HG03045 (cell line): ENCODE measurements around the gene ENC1.

ENCODE experiments used
- ATAC-seq: cut with Tn5 transposase; IDR thresholded peaks from one replicate; pipeline ENCODE4 v1.9.1; 2021; ENCODE audit warnings: mild to moderate bottlenecking, moderate library complexity; ENCODE audit not compliant: unreplicated experiment

Gene ENC1

DNA sequence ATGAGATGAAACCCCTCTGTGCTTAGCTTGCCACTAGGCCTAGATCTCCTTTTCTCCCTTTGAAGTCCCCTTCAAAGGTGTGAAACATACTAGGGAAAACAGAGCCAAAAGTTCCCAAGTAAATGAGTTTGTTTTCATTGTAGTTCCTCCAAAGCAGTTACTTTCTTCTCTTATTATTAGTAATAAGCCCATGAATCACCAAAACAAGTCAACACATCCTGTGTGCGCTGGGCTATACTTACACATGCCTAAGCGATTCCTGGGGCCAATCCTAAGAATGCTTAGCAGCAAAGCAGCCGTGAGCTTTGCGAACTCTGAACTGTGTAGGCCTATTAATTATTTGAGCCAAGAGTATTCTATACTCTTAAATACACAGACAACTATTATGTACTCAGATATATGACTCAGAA lies 7.6 kb downstream of the ENC1 start:
- no peak for ATAC-seq

GRCh38 chr5:74631081-74631953 lies 9.2 kb downstream of the ENC1 start:
- peak; percentile 94 for ATAC-seq

DNA sequence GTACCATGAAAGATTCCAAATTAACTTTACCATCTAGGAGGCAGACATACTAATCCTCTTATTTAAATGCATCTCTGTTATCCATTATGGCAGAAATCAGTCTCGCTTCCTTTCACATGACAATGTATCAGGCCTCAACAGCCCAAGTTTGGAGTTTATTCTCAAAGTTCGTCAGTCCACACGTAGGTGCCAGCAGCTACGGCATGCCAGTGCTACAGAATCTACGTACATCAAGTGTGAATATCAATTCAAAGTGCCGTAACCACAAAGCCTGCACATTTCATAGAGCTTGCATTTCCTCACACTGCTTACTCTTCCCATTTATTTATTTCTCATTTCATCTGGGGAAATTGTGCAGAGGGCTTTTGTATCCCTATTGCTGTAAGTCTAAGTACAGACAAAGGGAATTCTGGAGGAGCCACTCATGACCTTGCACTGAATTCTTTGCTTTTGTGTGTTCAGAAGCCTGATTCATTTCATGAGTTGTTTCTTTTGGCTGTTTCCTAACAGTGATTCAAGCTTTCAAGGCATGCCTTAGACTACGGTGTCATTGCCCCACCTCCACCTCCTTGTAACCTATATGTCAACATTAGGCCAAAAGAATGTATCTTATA lies 10.0 kb downstream of the ENC1 start:
- ATAC-seq = no peak

- no peak for ATAC-seq
These were observed 11.2 kb downstream of the ENC1 start for GRCh38 chr5:74629326-74629725.

- no peak for ATAC-seq
These were observed 12.2 kb downstream of the ENC1 start for GRCh38 chr5:74628359-74628758.

GRCh38 chr5:74627646-74628279 lies 12.8 kb downstream of the ENC1 start:
- no peak for ATAC-seq

DNA sequence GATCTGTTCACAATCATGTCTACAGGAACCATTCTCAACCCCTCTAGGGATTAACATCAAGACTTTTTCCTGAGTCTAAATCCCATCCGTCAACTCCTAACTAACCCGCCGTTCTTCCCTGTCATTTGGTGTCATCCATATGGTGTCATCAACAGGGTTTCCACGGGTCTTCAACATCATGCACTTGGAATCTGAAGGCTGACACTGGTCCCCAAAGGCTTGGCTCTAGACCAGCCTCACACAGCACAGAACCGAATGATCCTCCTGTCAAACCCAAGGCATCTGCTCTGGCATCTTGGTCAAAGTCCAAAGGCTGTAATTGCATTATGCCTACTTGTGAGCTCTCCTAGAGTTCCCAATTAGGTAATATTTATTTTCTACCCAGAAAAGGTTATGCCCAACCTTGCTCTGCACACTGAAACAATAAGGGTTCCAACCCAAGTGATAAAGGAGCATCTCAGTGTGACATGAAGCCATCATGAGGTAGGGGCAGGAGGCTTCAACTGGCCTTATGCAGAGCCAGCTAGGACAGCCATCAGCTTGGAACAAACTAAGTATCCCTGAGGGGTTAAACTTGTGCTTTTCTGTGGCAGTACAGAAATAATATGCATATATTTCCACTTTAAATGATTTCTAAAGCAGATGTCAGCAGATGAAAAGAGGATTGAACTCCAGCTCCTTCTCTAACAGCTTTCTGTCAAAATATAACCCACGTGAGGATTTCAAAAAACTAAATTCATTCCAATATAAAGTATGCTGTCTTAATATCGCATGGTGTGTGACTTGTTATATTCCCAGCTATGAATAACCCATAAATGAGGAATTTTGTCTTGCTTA lies 13.9 kb downstream of the ENC1 start:
- ATAC-seq = no peak

GRCh38 chr5:74625742-74626241 lies 14.7 kb downstream of the ENC1 start:
- no peak for ATAC-seq

- no peak for ATAC-seq
These were observed 15.5 kb downstream of the ENC1 start for GRCh38 chr5:74624931-74625505.

DNA sequence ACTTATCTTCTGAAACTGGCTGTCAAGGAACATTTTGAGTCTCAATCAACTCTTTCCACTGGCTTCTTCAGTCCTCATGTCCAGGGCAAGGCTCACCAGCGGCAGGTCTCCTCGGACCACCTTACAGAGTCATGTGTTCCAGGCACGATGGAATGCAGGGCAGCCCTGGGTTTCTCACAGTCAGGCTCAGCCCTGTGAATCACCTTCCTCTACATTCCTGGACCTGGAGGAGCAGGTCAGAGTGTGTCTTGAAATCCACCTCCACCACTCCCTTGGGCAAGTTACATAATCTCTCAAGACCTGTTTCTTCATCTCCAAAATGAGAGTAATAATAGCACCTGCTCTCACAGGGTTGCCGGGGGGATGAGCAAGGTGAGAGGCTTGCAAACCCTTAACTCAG lies 16.0 kb downstream of the ENC1 start:
- no peak for ATAC-seq

- ATAC-seq = no peak
These were observed 16.6 kb downstream of the ENC1 start for GRCh38 chr5:74623748-74624408.

DNA sequence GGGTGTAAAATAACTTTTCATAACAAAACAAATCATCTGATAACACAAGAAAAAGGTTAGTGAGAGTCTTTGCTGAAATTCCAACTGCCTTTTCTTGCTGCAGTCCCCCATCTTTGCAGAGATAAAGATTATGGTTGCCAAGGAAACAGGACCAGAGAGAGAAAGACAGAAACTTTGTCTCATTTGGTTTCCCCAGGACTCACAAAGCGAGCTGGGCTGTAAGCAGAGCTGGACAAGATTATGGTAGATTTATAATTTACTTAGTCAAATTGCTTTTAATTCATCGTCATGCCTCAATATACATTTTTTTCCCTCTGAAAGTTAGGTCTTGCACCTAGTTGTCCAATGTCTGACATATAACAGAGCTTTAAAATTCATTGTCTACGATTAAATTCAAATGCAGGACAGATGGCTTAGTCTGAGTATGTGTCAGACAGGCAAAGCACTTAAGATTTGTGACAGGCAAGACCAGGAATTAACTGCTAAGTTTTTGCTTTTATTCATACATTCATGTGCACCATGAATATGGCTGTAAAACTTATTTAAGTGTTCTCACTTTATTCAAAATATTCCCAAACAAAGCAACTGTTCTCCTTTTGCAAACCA lies 17.4 kb downstream of the ENC1 start:
- ATAC-seq = no peak

DNA sequence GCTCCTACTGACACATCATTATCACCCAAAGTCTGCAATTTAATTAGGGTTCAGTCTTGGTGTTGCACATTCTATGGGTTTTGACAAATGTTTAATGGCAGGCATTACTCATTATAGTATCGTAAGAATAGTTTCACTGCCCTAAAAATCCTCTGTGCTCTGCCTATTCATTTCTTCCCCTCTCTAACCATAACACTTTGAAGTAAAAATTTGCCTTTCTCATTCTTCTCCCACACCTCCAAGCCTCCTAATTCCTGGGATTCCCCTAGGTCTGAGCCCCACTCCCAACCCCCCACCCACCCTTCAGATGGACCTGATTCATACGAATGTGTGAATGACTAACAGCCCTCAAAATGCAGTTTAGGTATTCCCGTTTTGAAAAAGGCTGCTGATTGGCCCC lies 18.4 kb downstream of the ENC1 start:
- ATAC-seq = no peak

- ATAC-seq = no peak
These were observed 19.0 kb downstream of the ENC1 start for GRCh38 chr5:74621492-74621891.

GRCh38 chr5:74619308-74619707 lies 21.2 kb downstream of the ENC1 start:
- no peak for ATAC-seq

GRCh38 chr5:74618106-74618505 lies 22.4 kb downstream of the ENC1 start:
- no peak for ATAC-seq

DNA sequence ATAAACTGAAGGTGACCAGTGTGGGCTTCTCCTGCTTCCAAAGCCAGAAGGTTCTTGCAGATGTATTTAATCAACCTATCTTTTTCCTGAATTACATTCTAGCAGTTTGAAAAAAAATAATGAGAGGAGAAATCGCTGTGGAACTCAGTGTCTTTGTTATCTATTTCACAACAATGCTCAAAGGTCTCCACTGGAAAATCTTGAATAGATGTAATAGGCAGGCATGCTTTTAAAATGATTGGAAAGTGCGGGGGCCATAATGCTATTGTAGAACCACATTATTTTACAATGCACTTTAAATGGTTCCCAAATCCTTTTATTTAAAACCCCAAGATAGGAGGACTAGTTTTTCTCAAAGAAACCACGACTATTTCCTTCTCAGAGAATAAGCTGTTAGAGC lies 23.3 kb downstream of the ENC1 start:
- ATAC-seq = no peak

DNA sequence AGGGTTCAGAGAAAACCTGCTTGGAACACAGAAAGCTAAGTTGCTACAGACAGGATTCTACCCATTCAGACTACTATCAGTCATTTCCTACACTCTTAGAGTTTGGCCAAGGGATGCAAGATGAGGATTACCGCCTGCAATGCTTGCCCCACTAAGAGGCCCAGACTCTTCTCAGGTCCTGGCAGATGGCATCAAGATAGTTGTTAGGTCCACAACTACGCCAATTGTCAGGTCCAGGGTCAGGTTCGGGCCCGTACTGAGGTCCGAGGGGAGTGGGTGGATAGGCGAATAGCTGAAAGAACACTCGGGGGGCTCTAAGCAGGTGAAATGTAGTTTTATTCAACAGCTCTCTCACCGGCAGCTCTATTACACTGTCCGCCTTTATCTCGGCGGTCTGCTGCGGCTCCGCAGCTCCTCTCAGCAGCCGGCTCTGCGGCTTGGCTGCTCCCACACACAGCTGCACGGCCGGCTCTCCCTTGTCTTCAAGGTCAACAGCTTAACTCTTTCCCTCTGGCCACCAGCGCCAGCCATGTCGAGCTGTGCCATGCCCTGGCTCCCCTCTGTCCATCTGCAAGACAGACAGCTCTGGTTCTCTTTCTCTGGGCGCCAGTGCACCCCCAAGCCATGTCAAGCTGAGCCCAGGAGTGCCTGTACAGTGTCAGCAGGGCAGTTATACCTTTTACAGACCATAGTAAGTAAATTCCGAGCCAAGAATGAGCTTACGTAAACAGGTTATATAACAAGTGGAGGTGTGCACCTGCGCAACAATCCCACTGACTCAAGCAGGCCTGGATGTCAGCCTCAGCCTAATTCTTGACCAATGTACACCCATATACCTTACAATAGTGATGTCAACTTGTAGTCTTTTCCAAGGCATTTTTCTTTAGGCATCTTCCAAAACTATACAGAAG lies 24.0 kb downstream of the ENC1 start:
- ATAC-seq = no peak

DNA sequence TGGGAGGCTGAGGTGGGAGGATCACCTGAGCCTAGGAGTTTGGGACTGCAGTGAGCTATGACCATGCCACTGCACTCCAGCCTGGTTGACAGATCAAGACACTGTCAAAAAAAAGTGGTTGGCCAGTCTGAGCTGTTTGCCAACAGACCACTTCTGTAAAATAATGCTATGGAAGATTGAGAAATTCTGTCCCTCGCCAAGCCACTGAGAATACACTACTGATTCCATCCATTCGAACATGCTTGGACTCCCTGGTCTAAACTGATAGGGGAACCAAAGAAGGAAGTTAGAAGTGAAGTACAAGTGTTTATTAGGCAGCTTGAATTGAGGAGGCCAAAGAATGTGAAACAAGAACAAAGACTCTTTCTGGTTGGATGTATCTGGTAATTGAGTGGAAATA lies 27.2 kb downstream of the ENC1 start:
- no peak for ATAC-seq
